ENCODE results near the gene CFAP46.

Gene CFAP46

GRCh38 chr10:132784866-132785722 is 157.3 kb downstream of the CFAP46 start:
- H3K27ac ChIP-seq (ENCODE audit: low read depth, low read length), result no peak overlapping the region
- H3K27me3 ChIP-seq (ENCODE audit: control insufficient read depth in 5 of 5, insufficient read depth in 4 of 5, low read length in 5 of 5), result peaks cover 24 to 47% (median 40%) of the 10 kb centered on the region in 5 donors
- no peak overlapping the region for H3K9ac ChIP-seq (ENCODE audit: low read length in 5 of 5)
- H3K9me3 ChIP-seq (ENCODE audit: control insufficient read depth in 5 of 5, low read length in 5 of 5), result no peaks in the 10 kb centered on the region
- no peak overlapping the region for H3K4me3 ChIP-seq (ENCODE audit: low read depth in 1 of 5, low read length in 5 of 5)
- peaks cover 0 to 20% (median 12%) of the 10 kb centered on the region in 5 donors for H3K4me1 ChIP-seq (ENCODE audit: control insufficient read depth in 5 of 5, insufficient read depth in 5 of 5, low read length in 5 of 5)
- H3K36me3 ChIP-seq (ENCODE audit: control insufficient read depth in 5 of 5, insufficient read depth in 5 of 5, low read length in 5 of 5), result peaks cover 4 to 31% (median 25%) of the 10 kb centered on the region in 5 donors

GRCh38 chr10:132783940-132784865 is 158.2 kb downstream of the CFAP46 start:
- H3K9me3 ChIP-seq (ENCODE audit: control insufficient read depth in 5 of 5, low read length in 5 of 5), result no peaks in the 10 kb centered on the region
- H3K4me3 ChIP-seq (ENCODE audit: low read depth in 1 of 5, low read length in 5 of 5), result no peak overlapping the region
- peaks cover 18 to 42% (median 31%) of the 10 kb centered on the region in 5 donors for H3K27me3 ChIP-seq (ENCODE audit: control insufficient read depth in 5 of 5, insufficient read depth in 4 of 5, low read length in 5 of 5)
- no peak overlapping the region for H3K9ac ChIP-seq (ENCODE audit: low read length in 5 of 5)
- no peak overlapping the region for H3K27ac ChIP-seq (ENCODE audit: low read depth, low read length)
- peaks cover 4 to 40% (median 33%) of the 10 kb centered on the region in 5 donors for H3K36me3 ChIP-seq (ENCODE audit: control insufficient read depth in 5 of 5, insufficient read depth in 5 of 5, low read length in 5 of 5)
- H3K4me1 ChIP-seq (ENCODE audit: control insufficient read depth in 5 of 5, insufficient read depth in 5 of 5, low read length in 5 of 5), result peaks cover 0 to 20% (median 12%) of the 10 kb centered on the region in 5 donors

- H3K27me3 ChIP-seq (ENCODE audit: control insufficient read depth in 5 of 5, insufficient read depth in 4 of 5, low read length in 5 of 5), result peaks cover 13 to 33% (median 23%) of the 10 kb centered on the region in 5 donors
- H3K9me3 ChIP-seq (ENCODE audit: control insufficient read depth in 5 of 5, low read length in 5 of 5), result no peaks in the 10 kb centered on the region
- H3K36me3 ChIP-seq (ENCODE audit: control insufficient read depth in 5 of 5, insufficient read depth in 5 of 5, low read length in 5 of 5), result peaks cover 4 to 48% (median 41%) of the 10 kb centered on the region in 5 donors
- H3K9ac ChIP-seq (ENCODE audit: low read length in 5 of 5), result no peak overlapping the region
- no peak overlapping the region for H3K4me3 ChIP-seq (ENCODE audit: low read depth in 1 of 5, low read length in 5 of 5)
- H3K27ac ChIP-seq (ENCODE audit: low read depth, low read length), result no peak overlapping the region
- H3K4me1 ChIP-seq (ENCODE audit: control insufficient read depth in 5 of 5, insufficient read depth in 5 of 5, low read length in 5 of 5), result peaks cover 0 to 20% (median 12%) of the 10 kb centered on the region in 5 donors
These were observed 159.0 kb downstream of the CFAP46 start for GRCh38 chr10:132783165-132783939.

- Histone ChIP-seq H3K4me3 (ENCODE audit: low read depth in 1 of 5, low read length in 5 of 5) (no peak overlapping the region), H3K4me1 (ENCODE audit: control insufficient read depth in 5 of 5, insufficient read depth in 5 of 5, low read length in 5 of 5) (peaks cover 0 to 8% (median 3%) of the 10 kb centered on the region in 5 donors), H3K27ac (ENCODE audit: low read depth, low read length) (no peak overlapping the region), H3K9me3 (ENCODE audit: control insufficient read depth in 5 of 5, low read length in 5 of 5) (no peaks in the 10 kb centered on the region), H3K9ac (ENCODE audit: low read length in 5 of 5) (no peak overlapping the region), H3K27me3 (ENCODE audit: control insufficient read depth in 5 of 5, insufficient read depth in 4 of 5, low read length in 5 of 5) (peaks cover 8 to 19% (median 14%) of the 10 kb centered on the region in 5 donors), H3K36me3 (ENCODE audit: control insufficient read depth in 5 of 5, insufficient read depth in 5 of 5, low read length in 5 of 5) (peaks cover 4 to 61% (median 49%) of the 10 kb centered on the region in 5 donors)
These were observed 160.8 kb downstream of the CFAP46 start for GRCh38 chr10:132781556-132781955.

- Histone ChIP-seq H3K4me1 (ENCODE audit: control insufficient read depth in 5 of 5, insufficient read depth in 5 of 5, low read length in 5 of 5) (peaks cover 0 to 4% (median 0%) of the 10 kb centered on the region in 5 donors), H3K27ac (ENCODE audit: low read depth, low read length) (no peak overlapping the region), H3K9me3 (ENCODE audit: control insufficient read depth in 5 of 5, low read length in 5 of 5) (no peaks in the 10 kb centered on the region), H3K4me3 (ENCODE audit: low read depth in 1 of 5, low read length in 5 of 5) (no peak overlapping the region), H3K27me3 (ENCODE audit: control insufficient read depth in 5 of 5, insufficient read depth in 4 of 5, low read length in 5 of 5) (peaks cover 5 to 15% (median 10%) of the 10 kb centered on the region in 5 donors), H3K9ac (ENCODE audit: low read length in 5 of 5) (no peak overlapping the region), H3K36me3 (ENCODE audit: control insufficient read depth in 5 of 5, insufficient read depth in 5 of 5, low read length in 5 of 5) (peaks cover 4 to 69% (median 52%) of the 10 kb centered on the region in 5 donors)
These were observed 162.0 kb downstream of the CFAP46 start for GRCh38 chr10:132780356-132780755.

GRCh38 chr10:132779549-132780294 is 162.6 kb downstream of the CFAP46 start:
- H3K27ac ChIP-seq (ENCODE audit: low read depth, low read length), result no peak overlapping the region
- H3K4me1 ChIP-seq (ENCODE audit: control insufficient read depth in 5 of 5, insufficient read depth in 5 of 5, low read length in 5 of 5), result peaks cover 0 to 2% (median 0%) of the 10 kb centered on the region in 5 donors
- peaks cover 4 to 72% (median 52%) of the 10 kb centered on the region in 5 donors for H3K36me3 ChIP-seq (ENCODE audit: control insufficient read depth in 5 of 5, insufficient read depth in 5 of 5, low read length in 5 of 5)
- no peak overlapping the region for H3K9ac ChIP-seq (ENCODE audit: low read length in 5 of 5)
- H3K4me3 ChIP-seq (ENCODE audit: low read depth in 1 of 5, low read length in 5 of 5), result no peak overlapping the region
- H3K27me3 ChIP-seq (ENCODE audit: control insufficient read depth in 5 of 5, insufficient read depth in 4 of 5, low read length in 5 of 5), result peaks cover 1 to 11% (median 10%) of the 10 kb centered on the region in 5 donors
- H3K9me3 ChIP-seq (ENCODE audit: control insufficient read depth in 5 of 5, low read length in 5 of 5), result no peaks in the 10 kb centered on the region

- Histone ChIP-seq H3K27me3 (ENCODE audit: control insufficient read depth in 5 of 5, insufficient read depth in 4 of 5, low read length in 5 of 5) (no peaks in the 10 kb centered on the region), H3K36me3 (ENCODE audit: control insufficient read depth in 5 of 5, insufficient read depth in 5 of 5, low read length in 5 of 5) (peaks cover 0 to 66% (median 51%) of the 10 kb centered on the region in 5 donors), H3K27ac (ENCODE audit: low read depth, low read length) (no peak overlapping the region), H3K9ac (ENCODE audit: low read length in 5 of 5) (no peak overlapping the region), H3K4me1 (ENCODE audit: control insufficient read depth in 5 of 5, insufficient read depth in 5 of 5, low read length in 5 of 5) (no peaks in the 10 kb centered on the region), H3K4me3 (ENCODE audit: low read depth in 1 of 5, low read length in 5 of 5) (no peak overlapping the region), H3K9me3 (ENCODE audit: control insufficient read depth in 5 of 5, low read length in 5 of 5) (no peaks in the 10 kb centered on the region)
These were observed 164.9 kb downstream of the CFAP46 start for GRCh38 chr10:132777441-132777840.

GRCh38 chr10:132776821-132777220 is 165.5 kb downstream of the CFAP46 start:
- Histone ChIP-seq H3K9ac (ENCODE audit: low read length in 5 of 5) (no peak overlapping the region), H3K36me3 (ENCODE audit: control insufficient read depth in 5 of 5, insufficient read depth in 5 of 5, low read length in 5 of 5) (peaks cover 0 to 60% (median 45%) of the 10 kb centered on the region in 5 donors), H3K27ac (ENCODE audit: low read depth, low read length) (no peak overlapping the region), H3K27me3 (ENCODE audit: control insufficient read depth in 5 of 5, insufficient read depth in 4 of 5, low read length in 5 of 5) (no peaks in the 10 kb centered on the region), H3K9me3 (ENCODE audit: control insufficient read depth in 5 of 5, low read length in 5 of 5) (no peaks in the 10 kb centered on the region), H3K4me3 (ENCODE audit: low read depth in 1 of 5, low read length in 5 of 5) (no peak overlapping the region), H3K4me1 (ENCODE audit: control insufficient read depth in 5 of 5, insufficient read depth in 5 of 5, low read length in 5 of 5) (no peaks in the 10 kb centered on the region)

- no peaks in the 10 kb centered on the region for H3K9me3 ChIP-seq (ENCODE audit: control insufficient read depth in 5 of 5, low read length in 5 of 5)
- no peaks in the 10 kb centered on the region for H3K27me3 ChIP-seq (ENCODE audit: control insufficient read depth in 5 of 5, insufficient read depth in 4 of 5, low read length in 5 of 5)
- H3K36me3 ChIP-seq (ENCODE audit: control insufficient read depth in 5 of 5, insufficient read depth in 5 of 5, low read length in 5 of 5), result peaks cover 0 to 58% (median 43%) of the 10 kb centered on the region in 5 donors
- H3K9ac ChIP-seq (ENCODE audit: low read length in 5 of 5), result no peak overlapping the region
- no peak overlapping the region for H3K4me3 ChIP-seq (ENCODE audit: low read depth in 1 of 5, low read length in 5 of 5)
- no peaks in the 10 kb centered on the region for H3K4me1 ChIP-seq (ENCODE audit: control insufficient read depth in 5 of 5, insufficient read depth in 5 of 5, low read length in 5 of 5)
- no peak overlapping the region for H3K27ac ChIP-seq (ENCODE audit: low read depth, low read length)
These were observed 166.2 kb downstream of the CFAP46 start for GRCh38 chr10:132776186-132776585.

Data from subcutaneous abdominal adipose tissue (tissue), 5 donors.